ENCODE data around the gene COBL. TPM values are rescaled to one million over a fixed set of nuclear protein-coding genes. Genes with fewer than 3 reads are reported as not detected.

COBL gene
- total RNA-seq, 4 donors from 2014 or later, result 50.2 to 156 (median 65.1) TPM

- no peak for DNase-seq (ENCODE audit: low spot score in 2 of 2)
- WGBS, result 74% methylated on average over 2 of the region's 2 CpGs
- H3K27me3 ChIP-seq, result no peaks in the 10 kb centered on the region
- no peak overlapping the region for H3K4me3 ChIP-seq
- H3K9me3 ChIP-seq, result no peaks in the 10 kb centered on the region
- no peak for TF ChIP-seq POLR2A (IDR thresholded peaks at IDR 0.05)
- TF ChIP-seq POLR2AphosphoS5 (IDR thresholded peaks at IDR 0.05), result no peak
- no peak for TF ChIP-seq EP300 (IDR thresholded peaks at IDR 0.05)
- TF ChIP-seq CTCF (IDR thresholded peaks at IDR 0.05), result no peak
- no peaks in the 10 kb centered on the region for H3K4me1 ChIP-seq
- no peaks in the 10 kb centered on the region for H3K36me3 ChIP-seq
- H3K27ac ChIP-seq, result no peak overlapping the region
These were observed 18.4 kb upstream of the COBL start for GRCh38 chr7:51335057-51335456.

- H3K36me3 ChIP-seq, result no peaks in the 10 kb centered on the region
- 79% methylated on average over 4 of the region's 4 CpGs for WGBS
- H3K9me3 ChIP-seq, result no peaks in the 10 kb centered on the region
- peaks cover 3% of the 10 kb centered on the region for H3K4me1 ChIP-seq
- H3K27me3 ChIP-seq, result no peaks in the 10 kb centered on the region
- no peak for DNase-seq (ENCODE audit: low spot score in 2 of 2)
- H3K27ac ChIP-seq, result no peak overlapping the region
- no peak overlapping the region for H3K4me3 ChIP-seq
- TF ChIP-seq EP300 (IDR thresholded peaks at IDR 0.05) (no peak), POLR2A (IDR thresholded peaks at IDR 0.05) (no peak), POLR2AphosphoS5 (IDR thresholded peaks at IDR 0.05) (no peak), CTCF (IDR thresholded peaks at IDR 0.05) (no peak)
These were observed 13.2 kb upstream of the COBL start for GRCh38 chr7:51329696-51330263.

- Histone ChIP-seq H3K4me3 (no peak overlapping the region), H3K9me3 (no peaks in the 10 kb centered on the region), H3K36me3 (no peaks in the 10 kb centered on the region), H3K27ac (no peak overlapping the region), H3K4me1 (peaks cover 10% of the 10 kb centered on the region), H3K27me3 (no peaks in the 10 kb centered on the region)
- WGBS, result 87% methylated on average over 1 of the region's 1 CpG
- no peak for TF ChIP-seq EP300 (IDR thresholded peaks at IDR 0.05)
- TF ChIP-seq CTCF (IDR thresholded peaks at IDR 0.05), result no peak
- TF ChIP-seq POLR2A (IDR thresholded peaks at IDR 0.05), result no peak
- no peak for TF ChIP-seq POLR2AphosphoS5 (IDR thresholded peaks at IDR 0.05)
- no peak for DNase-seq (ENCODE audit: low spot score in 2 of 2)
These were observed 11.8 kb upstream of the COBL start for GRCh38 chr7:51328351-51328801.

GRCh38 chr7:51327287-51327717 lies 10.7 kb upstream of the COBL start:
- no peak for DNase-seq (ENCODE audit: low spot score in 2 of 2)
- 70% methylated on average over 6 of the region's 6 CpGs for WGBS
- TF ChIP-seq EP300 (IDR thresholded peaks at IDR 0.05) (no peak), POLR2A (IDR thresholded peaks at IDR 0.05) (no peak), POLR2AphosphoS5 (IDR thresholded peaks at IDR 0.05) (no peak)

GRCh38 chr7:51326656-51327286 lies 10.2 kb upstream of the COBL start:
- H3K27ac ChIP-seq, result no peak overlapping the region
- H3K4me3 ChIP-seq, result no peak overlapping the region
- no peaks in the 10 kb centered on the region for H3K27me3 ChIP-seq
- H3K4me1 ChIP-seq, result peaks cover 10% of the 10 kb centered on the region
- TF ChIP-seq POLR2AphosphoS5 (IDR thresholded peaks at IDR 0.05), result no peak
- TF ChIP-seq EP300 (IDR thresholded peaks at IDR 0.05), result no peak
- no peak for TF ChIP-seq CTCF (IDR thresholded peaks at IDR 0.05)
- TF ChIP-seq POLR2A (IDR thresholded peaks at IDR 0.05), result no peak
- DNase-seq (ENCODE audit: low spot score in 2 of 2), result no peak
- H3K9me3 ChIP-seq, result no peaks in the 10 kb centered on the region
- no peaks in the 10 kb centered on the region for H3K36me3 ChIP-seq
- 72% methylated on average over 14 of the region's 14 CpGs for WGBS

More at GRCh38 chr7:51327287-51327717, 10.7 kb upstream of the COBL start:
- Histone ChIP-seq H3K27me3 (no peaks in the 10 kb centered on the region), H3K4me1 (peaks cover 10% of the 10 kb centered on the region), H3K9me3 (no peaks in the 10 kb centered on the region), H3K27ac (no peak overlapping the region), H3K36me3 (no peaks in the 10 kb centered on the region), H3K4me3 (no peak overlapping the region)

Data from suprapubic skin (tissue), 4 donors.